ENCODE results near the gene LRRN2.

Gene LRRN2

DNA sequence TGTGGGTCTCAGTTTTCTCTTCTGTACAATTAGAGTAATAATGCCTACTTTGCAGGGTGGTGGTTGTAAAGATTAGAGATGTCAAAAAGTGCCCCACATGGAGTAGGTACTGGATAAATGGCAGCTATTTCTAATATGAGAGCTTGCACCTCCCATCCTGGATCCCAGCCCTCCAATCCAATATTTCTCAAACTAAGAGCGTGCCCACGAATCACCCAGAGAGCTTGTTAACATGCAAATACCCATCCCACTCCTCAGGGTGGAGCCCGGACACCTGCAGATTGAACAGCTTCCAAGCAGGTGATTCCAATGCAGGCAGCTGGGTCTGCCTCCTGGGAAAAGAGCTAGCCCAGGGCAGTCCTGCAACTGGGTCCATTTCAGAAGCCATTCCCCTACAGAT is 33.0 kb downstream of the LRRN2 start:
- DNase-seq (ENCODE audit: low read depth) = no peak
- TF ChIP-seq, protein P1, sequence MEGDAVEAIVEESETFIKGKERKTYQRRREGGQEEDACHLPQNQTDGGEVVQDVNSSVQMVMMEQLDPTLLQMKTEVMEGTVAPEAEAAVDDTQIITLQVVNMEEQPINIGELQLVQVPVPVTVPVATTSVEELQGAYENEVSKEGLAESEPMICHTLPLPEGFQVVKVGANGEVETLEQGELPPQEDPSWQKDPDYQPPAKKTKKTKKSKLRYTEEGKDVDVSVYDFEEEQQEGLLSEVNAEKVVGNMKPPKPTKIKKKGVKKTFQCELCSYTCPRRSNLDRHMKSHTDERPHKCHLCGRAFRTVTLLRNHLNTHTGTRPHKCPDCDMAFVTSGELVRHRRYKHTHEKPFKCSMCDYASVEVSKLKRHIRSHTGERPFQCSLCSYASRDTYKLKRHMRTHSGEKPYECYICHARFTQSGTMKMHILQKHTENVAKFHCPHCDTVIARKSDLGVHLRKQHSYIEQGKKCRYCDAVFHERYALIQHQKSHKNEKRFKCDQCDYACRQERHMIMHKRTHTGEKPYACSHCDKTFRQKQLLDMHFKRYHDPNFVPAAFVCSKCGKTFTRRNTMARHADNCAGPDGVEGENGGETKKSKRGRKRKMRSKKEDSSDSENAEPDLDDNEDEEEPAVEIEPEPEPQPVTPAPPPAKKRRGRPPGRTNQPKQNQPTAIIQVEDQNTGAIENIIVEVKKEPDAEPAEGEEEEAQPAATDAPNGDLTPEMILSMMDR (IDR thresholded peaks at IDR 0.05; ENCODE audit: low read depth, low read length, missing control alignments) = no peak
- H3K4me3 ChIP-seq (ENCODE audit: low read depth, low read length) = no peak overlapping the region

DNA sequence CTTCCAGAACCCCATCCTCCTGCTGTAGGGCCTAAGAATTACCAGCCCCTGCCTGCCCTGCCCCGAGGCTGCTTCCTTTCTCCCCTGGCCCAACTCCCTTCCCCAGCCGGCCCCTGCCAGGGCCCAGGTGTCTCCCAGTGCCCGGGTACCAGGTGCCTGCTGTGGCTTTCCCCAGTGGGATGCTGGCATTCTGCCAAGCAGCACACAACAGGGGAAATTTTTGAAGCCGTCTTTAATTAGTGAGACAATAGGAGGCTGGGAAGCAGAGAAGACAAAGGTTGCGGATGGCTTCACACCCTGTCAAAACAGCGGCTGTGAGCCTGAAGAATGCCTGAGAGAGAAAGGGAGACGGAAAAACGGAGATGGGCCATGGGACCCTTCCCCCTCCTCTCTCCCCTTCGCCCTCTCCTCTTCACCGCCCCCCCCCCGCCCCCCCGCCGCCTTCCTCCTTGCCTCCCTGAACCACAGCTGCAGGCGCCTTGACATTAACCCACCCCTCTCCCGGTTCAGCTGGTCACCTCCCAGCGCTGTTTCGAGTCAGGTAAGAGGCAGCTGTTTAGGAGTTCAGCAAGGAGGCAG is 33.6 kb downstream of the LRRN2 start:
- no peak for DNase-seq (ENCODE audit: low read depth)
- TF ChIP-seq, protein P1 (IDR thresholded peaks at IDR 0.05; ENCODE audit: low read depth, low read length, missing control alignments) = no peak
- H3K4me3 ChIP-seq (ENCODE audit: low read depth, low read length) = no peak overlapping the region

DNA sequence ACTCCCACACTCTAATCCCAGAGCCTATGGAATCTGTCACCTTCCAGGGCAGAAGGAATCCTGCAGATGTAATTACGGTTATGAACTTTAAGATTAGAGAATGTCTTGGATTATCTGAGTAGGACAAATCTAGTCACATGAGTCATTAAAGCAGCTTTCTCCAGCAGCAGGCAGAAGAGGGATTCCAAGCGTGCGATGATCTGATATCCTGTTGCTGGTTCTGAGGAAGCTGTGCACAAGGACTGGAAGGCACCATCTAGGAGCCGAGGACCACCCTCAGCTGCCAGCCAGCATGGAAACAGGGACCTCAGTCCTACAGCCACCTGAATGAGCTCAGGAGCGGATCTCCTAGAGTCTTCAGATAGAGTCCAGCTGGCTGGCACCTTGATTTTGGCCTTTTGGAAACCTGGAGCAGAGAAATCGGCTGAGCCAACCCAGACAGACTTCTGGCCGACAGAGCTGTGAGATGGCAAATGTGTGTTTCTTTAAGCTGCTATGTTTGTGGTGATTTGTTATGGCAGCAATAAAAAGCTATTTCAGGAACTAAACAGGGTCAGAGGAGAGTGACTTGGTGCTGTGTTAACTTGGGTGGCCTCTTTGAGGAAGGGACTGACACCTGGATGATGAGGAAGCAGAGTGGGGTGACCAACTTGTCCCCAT is 34.5 kb downstream of the LRRN2 start:
- TF ChIP-seq, protein P1 (IDR thresholded peaks at IDR 0.05; ENCODE audit: low read depth, low read length, missing control alignments) = no peak
- H3K4me3 ChIP-seq (ENCODE audit: low read depth, low read length) = no peak overlapping the region
- no peak for DNase-seq (ENCODE audit: low read depth)

DNA sequence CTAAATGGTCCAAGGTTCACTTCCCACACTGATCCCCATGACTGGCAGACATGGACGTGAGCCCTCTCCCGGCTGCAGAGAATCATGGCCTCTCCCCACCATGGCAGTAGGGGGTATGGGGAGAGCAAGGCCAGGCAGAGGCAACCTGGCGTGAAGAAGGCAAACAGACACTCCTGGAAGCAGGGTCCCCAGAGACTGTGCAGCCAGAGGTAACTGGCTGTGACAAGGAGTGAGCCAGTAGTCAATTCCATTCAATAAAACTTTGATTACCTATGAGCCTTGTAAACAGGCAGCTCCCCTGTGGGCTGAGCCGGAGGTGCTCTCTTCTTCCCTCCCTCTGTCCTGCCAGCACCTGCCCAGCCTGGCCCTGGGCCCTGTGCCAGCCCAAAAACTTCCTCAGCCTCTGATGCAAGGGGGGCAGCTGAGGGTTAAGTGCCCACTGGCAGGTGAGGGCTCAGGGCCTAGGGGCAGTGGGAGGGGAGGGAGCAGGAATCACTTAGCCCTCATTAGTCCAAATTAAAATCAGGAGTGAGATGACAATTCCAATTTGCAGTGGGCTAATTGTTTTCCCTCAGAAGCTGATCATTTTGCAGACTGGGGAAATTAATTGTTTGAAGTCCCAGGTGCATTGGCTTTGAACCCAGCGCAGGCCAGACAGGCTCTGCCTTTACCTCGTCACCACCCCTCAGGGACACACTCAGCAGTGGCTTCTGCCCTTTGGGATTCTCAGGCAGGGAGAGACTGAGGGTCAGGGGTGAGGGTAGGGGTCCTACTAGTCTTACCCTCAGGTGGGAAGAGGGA is 35.6 kb downstream of the LRRN2 start:
- TF ChIP-seq, protein P1 (IDR thresholded peaks at IDR 0.05; ENCODE audit: low read depth, low read length, missing control alignments) = no peak
- DNase-seq (ENCODE audit: low read depth) = no peak
- H3K4me3 ChIP-seq (ENCODE audit: low read depth, low read length) = no peak overlapping the region

DNA sequence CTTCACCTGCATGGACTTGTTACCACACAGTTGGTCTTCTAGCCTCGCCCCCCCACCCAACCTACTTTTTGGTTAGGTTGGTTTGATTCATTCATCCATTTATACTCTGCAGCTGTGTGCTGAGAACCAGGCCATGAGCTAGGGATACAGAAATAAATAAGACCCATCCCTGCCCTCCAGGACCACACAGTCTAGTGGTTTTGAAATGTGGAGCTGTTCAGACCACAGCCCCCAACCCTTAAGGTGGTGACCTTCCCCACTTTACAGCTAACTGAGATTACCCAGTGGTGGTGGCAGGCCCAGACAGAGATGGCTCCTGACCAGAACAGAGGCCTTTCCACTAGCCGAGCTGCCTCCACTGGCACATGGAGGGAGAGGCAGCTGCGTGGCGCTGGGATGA is 37.0 kb downstream of the LRRN2 start:
- DNase-seq (ENCODE audit: low read depth) = no peak
- no peak overlapping the region for H3K4me3 ChIP-seq (ENCODE audit: low read depth, low read length)
- TF ChIP-seq, protein P1 (IDR thresholded peaks at IDR 0.05; ENCODE audit: low read depth, low read length, missing control alignments) = no peak

DNA sequence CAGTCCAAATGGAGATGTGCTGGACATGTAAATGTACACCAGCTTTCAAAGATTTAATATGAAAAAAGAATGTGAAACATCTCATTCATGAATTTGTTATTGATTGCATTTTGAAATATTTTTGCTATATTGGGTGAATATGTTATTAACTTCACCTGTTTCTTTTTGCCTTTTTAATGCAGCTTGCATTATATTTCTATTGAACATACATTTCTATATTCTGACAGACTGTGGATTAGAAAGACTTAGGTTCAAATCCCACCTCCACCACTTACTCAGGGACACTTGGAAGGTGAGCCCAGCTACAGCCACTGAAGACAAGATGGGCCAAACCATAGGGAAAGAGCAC is 37.8 kb downstream of the LRRN2 start:
- TF ChIP-seq, protein P1 (IDR thresholded peaks at IDR 0.05; ENCODE audit: low read depth, low read length, missing control alignments) = no peak
- no peak overlapping the region for H3K4me3 ChIP-seq (ENCODE audit: low read depth, low read length)
- no peak for DNase-seq (ENCODE audit: low read depth)
